Left ventricle myocardium inferior (tissue), 1 donor: ENCODE results near the gene RCAN2. TPM values are rescaled to one million over a fixed set of nuclear protein-coding genes. Genes with fewer than 3 reads are reported as not detected.

ENCODE experiments used
- DNase-seq: peaks from one replicate; pipeline ENCODE4 v3.0.0-alpha.2; 2020
- H3K27ac ChIP-seq: fragments of 200-600 bp; replicated peaks from 2 replicates; pipeline ENCODE4 v1.8.0; 2021
- H3K27me3 ChIP-seq: fragments of 200-600 bp; 2 replicates; pipeline ENCODE4 v1.8.0; 2021; ENCODE audit warnings: low read depth
- H3K36me3 ChIP-seq: fragments of 200-600 bp; 2 replicates; pipeline ENCODE4 v1.8.0; 2021
- H3K4me1 ChIP-seq: fragments of 200-600 bp; 2 replicates; pipeline ENCODE4 v1.8.0; 2021
- H3K4me3 ChIP-seq: fragments of 200-600 bp; 2 replicates; pipeline ENCODE4 v1.8.0; 2021; ENCODE audit warnings: mild to moderate bottlenecking, moderate library complexity
- H3K9me3 ChIP-seq: fragments of 200-600 bp; replicated peaks from 2 replicates; pipeline ENCODE4 v1.8.0; 2021
- CTCF ChIP-seq: fragments of 200-600 bp; IDR thresholded peaks from 2 replicates; pipeline ENCODE4 v1.8.0; 2021; ENCODE audit warnings: antibody characterized with exemption, mild to moderate bottlenecking, borderline replicate concordance
- intact Hi-C: fragments of 100-400 bp; cut with micrococcal nuclease; formaldehyde crosslinking; loops from one replicate; pipeline ENCODE4 v1.11.0; 2022
- total RNA-seq: library from RNA; stranded (reverse); fragmentation: NEBNext Ultra II Directional; extraction: Animal tissue kit (Norgen Biotek cat#: 25700); gene quantifications from one replicate; pipeline ENCODE4 v1.2.1, GENCODE V29; 2021
- donor health status: DM: no; HTN: yes; CAD: no; lungs with severe emphysema.

The RCAN2 gene
- total RNA-seq, 1 donor from 2014 or later, result 312 TPM

- no peak for DNase-seq
- intact Hi-C loops, result no loop called here
- Histone ChIP-seq H3K36me3 (no peaks in the 10 kb centered on the region), H3K4me1 (peaks cover 72% of the 10 kb centered on the region), H3K4me3 (no peak overlapping the region), H3K27ac (peak overlapping the region; percentile 1), H3K27me3 (no peaks in the 10 kb centered on the region), H3K9me3 (no peaks in the 10 kb centered on the region)
- no peak for TF ChIP-seq CTCF
Measured at GRCh38 chr6:46456297-46456696, 35.0 kb downstream of the RCAN2 start.

- Histone ChIP-seq H3K27ac (peak overlapping the region; percentile 67), H3K4me3 (no peak overlapping the region), H3K27me3 (no peaks in the 10 kb centered on the region), H3K9me3 (peaks cover 12% of the 10 kb centered on the region), H3K36me3 (no peaks in the 10 kb centered on the region), H3K4me1 (peaks cover 74% of the 10 kb centered on the region)
- no peak for TF ChIP-seq CTCF
- intact Hi-C loops, result no loop called here
- no peak for DNase-seq
Measured at GRCh38 chr6:46454691-46455090, 36.6 kb downstream of the RCAN2 start.

- Histone ChIP-seq H3K27ac (peak overlapping the region; percentile 67), H3K27me3 (no peaks in the 10 kb centered on the region), H3K4me1 (peaks cover 67% of the 10 kb centered on the region), H3K9me3 (peaks cover 21% of the 10 kb centered on the region), H3K4me3 (no peak overlapping the region), H3K36me3 (no peaks in the 10 kb centered on the region)
- no peak for DNase-seq
- intact Hi-C loops, result no loop called here
- TF ChIP-seq CTCF, result no peak
Measured at GRCh38 chr6:46453741-46454316, 37.4 kb downstream of the RCAN2 start.

- TF ChIP-seq CTCF, result no peak
- intact Hi-C loops, result no loop called here
- H3K4me1 ChIP-seq, result peaks cover 66% of the 10 kb centered on the region
- H3K4me3 ChIP-seq, result no peak overlapping the region
- no peaks in the 10 kb centered on the region for H3K27me3 ChIP-seq
- no peak for DNase-seq
- H3K36me3 ChIP-seq, result no peaks in the 10 kb centered on the region
- peaks cover 27% of the 10 kb centered on the region for H3K9me3 ChIP-seq
- peak overlapping the region; percentile 67 for H3K27ac ChIP-seq
Measured at GRCh38 chr6:46453216-46453615, 38.0 kb downstream of the RCAN2 start.

GRCh38 chr6:46452312-46452917 lies 38.8 kb downstream of the RCAN2 start:
- H3K36me3 ChIP-seq, result no peaks in the 10 kb centered on the region
- intact Hi-C loops, result no loop called here
- TF ChIP-seq CTCF, result no peak
- peaks cover 27% of the 10 kb centered on the region for H3K9me3 ChIP-seq
- no peaks in the 10 kb centered on the region for H3K27me3 ChIP-seq
- H3K4me3 ChIP-seq, result no peak overlapping the region
- peak overlapping the region; percentile 67 for H3K27ac ChIP-seq
- no peak for DNase-seq
- H3K4me1 ChIP-seq, result peaks cover 64% of the 10 kb centered on the region
